SK-N-SH treated with all-trans-retinoic acid at 6 μM for 48 hours (cell line): ENCODE data around the gene GLYATL1.

Experiments used
- ARNTL ChIP-seq: fragments of 450-650 bp; formaldehyde crosslinking; IDR thresholded peaks from 2 replicates; pipeline ENCODE4 v1.5.0; 2020; ENCODE audit warnings: low read depth, mild to moderate bottlenecking, moderate library complexity, borderline replicate concordance
- CREB5 ChIP-seq: fragments of 250-450 bp; sonication (Bioruptor Pico); IDR thresholded peaks from 2 replicates; pipeline ENCODE4 v1.5.1; 2020; ENCODE audit warnings: low read depth, mild to moderate bottlenecking, moderate library complexity
- CSDC2 ChIP-seq: fragments of 250-450 bp; sonication (Bioruptor Pico); IDR thresholded peaks from 2 replicates; pipeline ENCODE4 v1.5.0; 2020; ENCODE audit warnings: mild to moderate bottlenecking, moderate library complexity
- ESRRG ChIP-seq: fragments of 250-450 bp; sonication (Bioruptor Pico); IDR thresholded peaks from 2 replicates; pipeline ENCODE4 v1.6.1; 2021; ENCODE audit warnings: mild to moderate bottlenecking
- POU6F1 ChIP-seq: fragments of 250-450 bp; sonication (Bioruptor Pico); IDR thresholded peaks from 2 replicates; pipeline ENCODE4 v1.8.0; 2021; ENCODE audit warnings: low read depth, mild to moderate bottlenecking, moderate library complexity, borderline replicate concordance
- RARB ChIP-seq: fragments of 250-450 bp; sonication (Bioruptor Pico); IDR thresholded peaks from 2 replicates; pipeline ENCODE4 v1.8.0; 2021; ENCODE audit warnings: mild to moderate bottlenecking, moderate library complexity
- TOX ChIP-seq: fragments of 250-450 bp; sonication (Bioruptor Pico); IDR thresholded peaks from 2 replicates; pipeline ENCODE4 v1.8.0; 2021; ENCODE audit warnings: mild to moderate bottlenecking, moderate library complexity, borderline replicate concordance
- ZFP3 ChIP-seq: fragments of 250-450 bp; sonication (Bioruptor Pico); IDR thresholded peaks from 2 replicates; pipeline ENCODE4 v1.5.0; 2020; ENCODE audit warnings: mild to moderate bottlenecking, moderate library complexity
- ZNF70 ChIP-seq: fragments of 450-650 bp; formaldehyde crosslinking; IDR thresholded peaks from 2 replicates; pipeline ENCODE4 v1.5.0; 2020; ENCODE audit warnings: mild to moderate bottlenecking, moderate library complexity

GRCh38 chr11:58998480-58999290, 59.4 kb downstream of the GLYATL1 start:
- no peak for TF ChIP-seq CSDC2 (CRISPR knock-in tag)
- TF ChIP-seq ZFP3 (CRISPR knock-in tag): no peak
- TF ChIP-seq POU6F1 (CRISPR knock-in tag): no peak
- TF ChIP-seq ARNTL (CRISPR knock-in tag): no peak
- no peak for TF ChIP-seq RARB (CRISPR knock-in tag)
- no peak for TF ChIP-seq TOX
- no peak for TF ChIP-seq ESRRG (CRISPR knock-in tag)
- TF ChIP-seq ZNF70 (CRISPR knock-in tag): no peak
- no peak for TF ChIP-seq CREB5
